GM20000 (cell line): ENCODE results near the gene CYB5D1.

Source experiments
- DNase-seq: peaks from one replicate; pipeline ENCODE4 v3.0.0; 2012; ENCODE audit warnings: low spot score
- CTCF ChIP-seq: IDR thresholded peaks from 2 replicates; pipeline ENCODE4 v1.5.1; 2012; ENCODE audit warnings: mild to moderate bottlenecking, control low read depth; ENCODE audit errors: extremely low read depth, missing control alignments

Gene CYB5D1

GRCh38 chr17:7825206-7825990, 32.4 kb upstream of the CYB5D1 start:
- no peak for TF ChIP-seq CTCF
- DNase-seq = no peak

- no peak for DNase-seq
- no peak for TF ChIP-seq CTCF
Measured at GRCh38 chr17:7830616-7831015, 27.2 kb upstream of the CYB5D1 start.

GRCh38 chr17:7831233-7831632, 26.6 kb upstream of the CYB5D1 start:
- no peak for DNase-seq
- no peak for TF ChIP-seq CTCF

- TF ChIP-seq CTCF = no peak
- DNase-seq = no peak
Measured at GRCh38 chr17:7832431-7832830, 25.4 kb upstream of the CYB5D1 start.

- no peak for TF ChIP-seq CTCF
- DNase-seq = no peak
Measured at GRCh38 chr17:7833011-7833794, 24.6 kb upstream of the CYB5D1 start.

GRCh38 chr17:7833795-7834541, 23.8 kb upstream of the CYB5D1 start, which contains the start of gene KDM6B:
KDM6B (plus strand) TSS chr17:7834217; CDS start chr17:7845555, 11,338 bp downstream.
- TF ChIP-seq CTCF = no peak
- peak; percentile 91 for DNase-seq

- TF ChIP-seq CTCF = no peak
- peak; percentile 59 for DNase-seq
Measured at GRCh38 chr17:7834542-7834956, 23.3 kb upstream of the CYB5D1 start.
